Stimulated activated CD8-positive, alpha-beta memory T cell treated with anti-CD3 and anti-CD28 coated beads, Interleukin-2, amount 100 ng/mL, for 1 hour (primary cell): ENCODE results near the gene SASH1.

Source experiments
- DNase-seq, 2 donors: peaks; one replicate each; pipeline ENCODE4 v3.0.0-alpha.2; 2020; ENCODE audit warnings: low read depth in 2 of 2

SASH1 gene

DNA sequence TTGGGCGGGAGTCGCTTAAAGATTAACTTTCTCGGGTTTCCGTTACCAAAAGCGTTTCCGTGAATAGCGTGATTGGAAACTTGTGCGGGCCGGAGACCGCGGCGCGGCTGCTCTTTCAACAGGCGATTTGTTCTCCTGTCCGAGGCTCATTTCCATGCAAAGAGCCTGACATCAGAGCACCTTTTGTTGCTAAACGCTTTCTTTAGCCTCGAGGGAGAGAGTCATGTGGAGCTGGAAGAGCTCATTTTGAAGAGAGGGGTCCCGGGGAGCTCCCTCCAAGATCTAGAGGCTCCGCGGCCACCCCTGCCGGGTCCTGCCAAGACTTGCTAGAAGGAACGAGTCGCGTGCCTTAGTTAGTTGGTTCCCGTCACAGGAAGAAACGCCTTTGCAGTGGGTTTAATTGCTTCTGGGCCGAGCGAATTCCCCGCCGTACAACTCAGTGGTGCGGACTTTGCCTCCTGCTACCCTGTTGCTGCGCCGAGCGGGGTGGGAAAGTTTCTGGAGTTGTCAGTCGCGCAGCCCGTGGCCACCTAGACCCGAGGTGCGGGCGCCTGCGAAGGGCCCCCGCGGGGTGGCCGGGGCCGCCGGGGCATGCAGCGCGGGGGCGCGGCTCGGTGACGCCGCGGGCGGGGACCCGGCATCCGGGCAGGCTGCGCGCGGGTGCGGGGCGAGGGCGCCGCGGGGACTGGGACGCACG, at the start of gene SASH1:
Gene SASH1 (plus strand): TSS at position 489 of the 697 bp plus-strand sequence. CDS start 230 bp downstream, outside the sequence.
- no peak for DNase-seq

DNA sequence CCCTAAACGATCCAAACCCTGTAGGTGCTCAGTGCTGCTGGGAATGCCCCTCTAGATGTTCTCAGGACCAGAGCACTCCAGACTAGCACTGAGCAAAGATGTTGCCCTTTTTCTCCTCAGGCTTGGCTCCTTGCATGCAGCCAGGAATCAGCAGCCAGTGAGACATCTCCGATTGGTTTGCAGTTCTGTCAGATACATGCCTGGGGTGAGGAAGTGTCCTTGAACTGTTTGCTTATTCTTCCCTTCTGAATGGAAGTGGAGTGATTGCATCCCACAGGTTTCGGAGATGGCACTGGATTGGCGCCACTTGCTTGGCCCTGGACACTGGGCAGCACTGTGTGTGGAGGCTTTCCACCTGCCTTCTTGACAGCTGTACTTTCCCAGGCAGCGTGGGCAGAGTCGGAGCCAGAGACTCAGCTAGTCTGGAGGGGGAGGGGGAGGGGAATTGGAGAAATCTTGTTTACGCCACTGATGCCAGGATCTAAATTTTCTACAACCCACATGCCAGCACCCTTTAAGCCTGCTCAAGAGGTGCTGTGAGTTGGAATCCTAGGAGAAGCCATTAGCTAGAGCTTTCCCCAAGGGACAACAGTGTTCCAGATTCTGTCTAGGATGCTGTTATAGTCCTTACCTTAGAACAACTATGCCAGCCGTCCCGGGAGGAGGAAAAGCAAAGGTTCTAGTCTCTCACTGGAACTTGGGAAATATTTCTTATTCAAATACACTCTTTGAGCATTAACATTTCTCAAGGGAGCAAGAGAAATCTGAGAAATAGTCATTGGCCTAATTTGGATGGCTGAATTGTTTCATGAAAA, 49.2 kb upstream of the SASH1 start:
- no peak for DNase-seq

DNA sequence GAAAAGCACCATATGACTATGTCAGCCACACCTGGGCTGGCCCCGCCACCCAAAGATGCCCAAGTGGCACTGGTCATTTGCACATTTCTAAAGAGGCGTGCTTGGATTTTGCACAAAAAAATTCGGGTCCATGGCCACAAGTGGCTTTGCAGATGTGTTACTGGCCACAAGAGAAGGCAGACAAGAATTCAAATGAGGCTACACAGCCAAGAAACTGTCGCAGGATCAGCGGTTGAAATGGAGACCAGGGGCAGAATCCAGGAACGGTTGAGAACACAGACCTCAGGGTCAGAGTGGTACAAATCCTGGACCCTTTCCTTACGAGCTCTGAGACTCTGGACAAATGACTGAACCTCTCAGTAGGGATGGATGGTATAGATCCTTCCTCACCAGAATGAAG, 48.6 kb upstream of the SASH1 start:
- DNase-seq = no peak

DNA sequence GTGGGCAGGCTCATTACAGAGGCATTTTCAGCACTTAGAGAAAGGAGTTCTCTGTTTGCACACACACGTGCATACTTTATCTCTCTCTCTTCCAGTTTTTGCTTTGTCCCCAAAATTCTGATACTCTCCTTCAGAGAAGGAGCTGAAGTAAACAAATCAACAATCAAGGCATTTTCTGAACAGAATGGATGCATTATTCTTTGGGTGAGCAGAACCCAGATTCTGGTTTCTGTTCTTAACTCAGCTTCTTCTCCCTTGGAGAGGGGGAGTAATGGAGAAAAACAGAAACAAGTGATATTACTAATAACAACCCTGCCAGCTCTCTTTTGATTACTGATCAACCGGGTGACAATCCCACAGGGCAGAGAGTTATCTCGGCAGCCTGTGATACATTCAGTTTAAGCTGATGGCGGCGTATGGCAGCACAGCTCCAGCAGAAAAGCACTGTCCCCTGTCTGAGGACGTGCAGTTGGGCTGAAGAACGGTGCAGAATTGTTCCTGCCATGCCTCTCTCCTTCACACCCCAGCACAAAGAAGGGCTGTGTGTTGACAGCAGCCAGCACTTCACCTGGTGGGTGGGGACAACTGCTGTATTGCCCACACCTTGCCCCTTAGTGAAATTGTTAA, 47.3 kb upstream of the SASH1 start:
- no peak for DNase-seq

DNA sequence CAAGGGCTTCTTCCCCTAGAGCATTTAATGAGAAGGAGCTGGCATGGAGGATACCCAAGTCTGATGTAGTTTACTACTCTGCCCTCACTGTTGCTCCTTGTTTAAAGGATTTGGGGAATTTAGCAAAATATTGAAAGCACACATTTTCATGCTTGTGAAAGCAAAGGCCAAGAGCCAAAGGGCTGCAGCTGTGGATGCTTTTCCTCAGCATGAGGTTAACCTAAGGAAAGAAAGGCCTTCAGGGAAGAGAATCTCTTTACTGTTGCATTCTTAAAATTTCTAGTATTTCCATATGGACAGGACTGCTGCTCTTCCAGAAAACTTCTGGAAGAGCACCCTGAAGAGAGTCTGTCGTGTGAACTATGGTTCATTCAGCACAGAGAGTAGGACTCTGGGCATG, 45.9 kb upstream of the SASH1 start:
- DNase-seq = no peak

DNA sequence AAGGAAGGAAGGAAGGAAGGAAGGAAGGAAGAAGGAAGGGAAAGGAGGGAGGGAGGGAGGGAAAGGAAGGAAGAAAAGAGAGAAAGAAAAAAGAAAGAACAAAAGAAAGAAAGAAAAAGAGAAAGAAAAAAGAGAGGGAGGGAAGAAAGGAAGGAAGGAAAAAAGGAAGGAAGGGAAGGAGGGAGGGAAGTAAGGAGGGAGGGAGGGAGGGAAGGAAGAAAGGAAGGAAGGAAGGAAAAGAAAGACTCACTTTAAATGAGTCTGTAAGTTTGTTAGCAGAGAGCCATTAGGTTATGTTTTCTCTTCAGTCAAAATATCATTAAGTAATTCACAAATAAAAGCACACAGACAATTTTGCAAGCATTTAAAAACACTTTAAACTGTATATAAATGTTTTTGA, 44.0 kb upstream of the SASH1 start:
- DNase-seq = no peak

DNA sequence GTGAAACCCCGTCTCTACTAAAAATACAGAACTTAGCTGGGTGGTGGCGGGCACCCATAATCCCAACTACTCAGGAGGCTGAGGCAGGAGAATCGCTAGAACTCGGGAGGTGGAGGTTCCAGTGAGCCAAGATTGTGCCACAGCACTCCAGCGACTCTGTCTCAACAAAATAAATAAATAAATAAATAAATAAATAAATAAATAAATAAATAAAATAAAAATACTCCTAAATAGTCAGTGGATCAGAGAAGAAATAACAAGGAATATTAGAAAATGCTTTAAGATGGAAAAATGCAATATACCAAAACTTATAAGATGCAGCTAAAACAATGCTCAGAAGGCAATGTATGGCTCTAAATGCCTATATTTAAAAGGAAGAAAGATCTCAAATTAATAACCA, 39.0 kb upstream of the SASH1 start:
- no peak for DNase-seq

DNA sequence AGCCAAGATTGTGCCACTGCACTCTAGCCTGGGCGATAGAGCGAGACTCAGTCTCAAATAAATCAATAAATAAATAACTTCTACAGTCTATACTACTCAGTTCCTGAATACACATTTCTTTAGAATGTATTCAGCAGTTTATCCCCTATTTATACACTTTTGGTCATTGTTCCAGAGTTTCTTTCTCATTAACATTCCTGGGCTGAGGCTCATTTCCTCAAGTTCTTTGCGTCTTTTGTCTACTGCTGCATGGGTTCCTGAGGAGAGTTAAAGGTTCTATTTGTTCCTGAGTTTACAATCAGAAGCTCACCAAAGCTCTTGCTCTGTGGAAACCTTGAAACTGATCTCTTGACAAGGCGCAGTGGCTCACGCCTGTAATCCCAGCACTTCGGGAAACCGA, 37.7 kb upstream of the SASH1 start:
- DNase-seq = no peak

DNA sequence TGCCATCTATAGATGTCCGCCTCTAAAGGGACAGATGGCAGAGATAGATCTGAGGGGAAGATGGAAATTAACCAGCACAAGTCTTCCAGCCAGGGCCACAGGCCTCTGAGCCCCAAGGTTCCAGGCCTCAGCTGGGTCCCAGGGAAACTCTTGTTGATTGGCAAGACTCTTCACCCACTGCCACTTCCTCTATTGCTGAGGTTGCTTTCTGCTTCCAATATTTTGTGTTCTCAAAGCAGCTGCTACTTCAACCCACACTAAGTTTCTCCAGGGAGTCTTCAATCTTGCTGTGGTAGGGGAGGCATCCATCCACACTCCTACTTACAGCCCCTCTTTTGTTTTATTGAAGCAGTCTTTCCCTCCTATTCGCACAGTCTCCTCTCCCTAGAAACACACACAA, 36.4 kb upstream of the SASH1 start:
- DNase-seq = no peak

DNA sequence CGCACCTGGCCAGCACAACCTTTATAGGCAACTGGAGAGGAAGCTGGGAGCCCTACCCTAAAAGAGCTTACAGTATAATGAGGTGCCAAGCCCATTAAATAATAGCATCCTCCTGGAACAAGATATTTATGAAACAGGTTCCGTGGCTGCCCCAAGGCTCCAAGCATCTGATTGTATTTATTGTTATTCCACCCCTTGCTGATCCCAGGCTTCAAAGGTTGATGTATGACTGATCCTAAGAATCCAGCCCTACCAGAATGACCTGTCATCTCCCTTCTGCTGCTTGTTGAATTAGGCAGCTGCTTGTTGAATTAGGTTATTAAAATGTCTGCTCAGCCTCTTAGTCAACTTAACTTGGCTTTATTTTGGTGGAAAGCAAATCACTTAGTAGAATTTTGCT, 35.2 kb upstream of the SASH1 start:
- no peak for DNase-seq

DNA sequence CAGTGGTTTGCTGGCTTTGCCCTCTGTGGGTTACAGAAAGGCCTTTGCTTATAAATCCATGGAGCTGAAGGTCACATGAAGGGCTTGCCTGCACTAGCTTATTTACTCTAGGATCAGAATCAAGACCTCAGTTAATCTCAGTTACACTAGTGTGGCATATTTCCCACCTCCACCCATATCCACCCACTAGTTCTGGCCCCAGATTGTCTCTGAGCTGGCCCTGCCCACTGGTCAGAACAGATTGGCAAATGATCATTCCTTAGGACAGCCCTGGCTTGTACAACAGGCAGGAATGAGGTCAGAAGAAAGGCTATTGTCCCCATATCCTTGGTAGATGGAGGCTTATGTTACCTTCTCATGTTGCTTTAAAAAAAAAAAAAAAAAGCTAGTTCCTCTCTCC, 33.3 kb upstream of the SASH1 start:
- no peak for DNase-seq

DNA sequence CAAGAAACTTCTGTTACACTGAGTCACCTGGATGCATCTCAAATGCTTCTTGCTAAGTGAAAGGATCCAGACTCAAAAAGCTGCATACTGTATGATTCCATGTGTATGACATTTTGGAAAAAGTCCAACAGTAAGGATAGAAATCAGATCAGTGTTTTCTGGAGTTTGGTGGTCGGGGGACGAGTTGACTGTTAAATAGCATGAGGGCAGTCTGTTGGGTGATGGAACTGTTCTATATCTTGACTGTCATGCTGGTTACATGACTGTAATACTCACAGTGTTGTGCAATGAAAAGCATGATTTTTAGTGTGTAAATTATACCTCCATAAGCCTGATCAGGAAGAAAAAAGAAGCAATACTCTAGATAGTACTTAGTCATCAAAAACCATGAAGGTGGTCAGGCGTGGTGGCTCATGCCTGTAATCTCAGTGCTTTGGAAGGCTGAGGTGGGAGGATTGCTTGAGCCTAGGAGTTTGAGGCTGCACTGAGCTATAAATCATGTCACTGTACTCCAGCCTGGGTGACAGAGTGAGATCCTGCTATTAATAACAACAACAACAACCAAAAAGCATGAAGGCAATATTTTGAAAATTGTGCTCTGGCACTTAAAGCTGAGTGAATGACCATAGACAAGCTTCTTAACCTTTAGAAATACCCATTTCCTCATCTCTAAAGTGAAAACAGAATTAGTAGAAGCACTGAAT, 30.5 kb upstream of the SASH1 start:
- DNase-seq = no peak

DNA sequence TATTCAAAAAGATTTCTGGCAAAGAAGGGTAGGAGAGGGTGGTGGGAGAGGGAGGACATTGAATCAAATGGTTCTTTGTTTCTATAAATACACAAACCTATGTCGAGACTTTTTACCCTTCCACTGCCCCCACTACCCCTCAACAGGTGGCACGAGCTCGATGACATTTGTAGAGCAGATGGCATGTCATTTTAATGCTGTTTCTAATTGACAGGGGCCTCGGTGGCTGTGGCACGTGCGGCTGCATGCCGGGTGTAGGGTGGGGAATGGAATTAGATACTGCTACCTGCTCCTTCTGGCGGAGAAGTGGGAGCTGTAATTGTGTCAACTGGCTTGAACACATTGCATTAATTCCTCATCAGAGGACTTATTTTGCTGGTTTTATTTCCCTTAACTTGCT, 29.1 kb upstream of the SASH1 start:
- DNase-seq = no peak

DNA sequence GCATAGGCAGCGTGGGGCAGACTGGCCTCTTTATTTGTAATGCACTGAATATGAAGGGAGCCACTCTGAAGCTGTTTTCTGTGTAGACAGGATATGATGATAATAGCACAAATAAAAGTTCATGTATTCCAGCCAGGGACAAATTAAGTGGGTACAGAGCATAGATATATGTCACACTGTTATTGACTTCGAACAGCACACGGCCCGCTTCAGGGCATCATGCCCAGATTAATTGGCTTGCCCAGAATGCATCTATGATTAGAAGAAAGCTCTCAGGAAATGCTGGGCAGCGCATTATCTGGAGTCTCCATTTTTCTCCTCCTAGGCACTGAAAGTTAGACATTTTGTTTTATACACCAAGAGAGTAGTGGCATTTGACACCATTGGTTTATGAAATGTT, 26.3 kb upstream of the SASH1 start:
- no peak for DNase-seq

DNA sequence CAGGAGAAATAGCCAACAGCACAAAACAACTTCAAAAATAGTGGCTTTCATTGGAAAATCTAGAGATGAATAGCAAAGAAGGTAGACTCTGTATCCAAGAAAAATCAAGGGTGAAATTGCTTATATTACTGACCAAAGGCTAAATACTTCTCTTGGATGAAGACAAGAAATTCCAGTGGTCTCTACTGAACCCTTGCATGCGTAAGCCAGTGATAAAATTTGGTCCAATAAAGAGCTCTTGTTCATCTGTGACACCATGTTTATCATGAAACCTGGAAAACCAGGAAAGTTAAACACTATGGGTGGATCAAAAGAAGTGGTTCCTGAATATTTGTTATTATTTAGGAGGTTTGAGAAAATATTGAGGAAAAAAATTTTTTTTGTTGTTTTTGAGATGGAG, 25.6 kb upstream of the SASH1 start:
- DNase-seq = no peak

DNA sequence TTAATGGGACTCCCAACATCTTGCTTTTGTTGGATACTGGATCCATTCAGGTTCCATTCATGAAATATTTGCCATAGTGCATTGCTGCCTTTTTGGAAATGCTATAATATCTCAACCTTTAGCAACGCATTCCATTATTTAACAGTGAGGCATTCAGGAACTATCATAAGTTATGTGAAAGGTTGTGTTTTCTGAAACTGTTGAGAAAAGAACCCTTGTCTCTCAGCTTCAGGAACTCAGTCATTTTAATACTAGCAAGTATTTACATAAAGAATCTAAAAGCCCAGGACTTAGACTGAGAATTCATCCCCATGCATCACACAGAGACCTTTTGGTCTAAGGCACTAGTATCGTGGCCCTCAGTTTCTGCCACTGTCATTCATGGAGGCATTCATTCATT, 24.9 kb upstream of the SASH1 start:
- DNase-seq = no peak

DNA sequence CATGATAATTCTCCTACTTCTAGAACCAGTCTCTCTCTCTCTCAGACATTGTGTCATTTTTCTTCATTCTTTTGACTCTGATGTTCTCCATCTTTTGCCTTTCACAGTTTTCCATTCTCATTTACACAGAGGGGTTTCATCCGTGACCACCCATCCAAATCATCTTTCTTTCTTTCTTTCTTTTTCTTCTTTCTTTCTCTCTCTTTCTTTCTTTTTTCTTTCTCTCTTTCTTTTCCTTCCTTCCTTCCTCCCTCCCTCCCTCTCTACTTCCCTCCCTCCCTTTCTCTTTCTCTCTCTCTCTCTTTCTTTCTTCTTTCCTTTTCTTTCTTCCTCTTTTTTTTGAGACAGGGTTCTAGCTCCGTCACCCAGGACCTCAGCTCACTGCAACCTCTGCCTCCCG, 19.9 kb upstream of the SASH1 start:
- DNase-seq = no peak

DNA sequence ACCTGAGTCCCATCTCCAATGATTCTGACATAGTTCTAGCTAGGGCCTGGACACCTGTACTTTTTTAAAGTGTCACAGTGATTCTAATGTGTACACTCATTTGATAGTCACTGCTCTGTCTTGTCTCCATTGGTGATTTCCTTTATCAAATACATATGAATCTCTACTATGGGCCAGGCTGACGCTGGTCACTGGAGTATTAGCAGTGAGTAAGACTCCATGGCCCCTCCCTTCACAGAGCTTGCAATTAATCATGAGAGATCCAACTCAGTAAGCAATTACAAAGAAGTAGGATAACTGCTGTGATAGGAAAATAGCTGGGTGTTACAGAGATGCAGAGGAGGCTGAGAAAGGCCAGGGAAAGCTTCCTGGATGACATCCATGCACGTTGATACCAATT, 19.3 kb upstream of the SASH1 start:
- no peak for DNase-seq

DNA sequence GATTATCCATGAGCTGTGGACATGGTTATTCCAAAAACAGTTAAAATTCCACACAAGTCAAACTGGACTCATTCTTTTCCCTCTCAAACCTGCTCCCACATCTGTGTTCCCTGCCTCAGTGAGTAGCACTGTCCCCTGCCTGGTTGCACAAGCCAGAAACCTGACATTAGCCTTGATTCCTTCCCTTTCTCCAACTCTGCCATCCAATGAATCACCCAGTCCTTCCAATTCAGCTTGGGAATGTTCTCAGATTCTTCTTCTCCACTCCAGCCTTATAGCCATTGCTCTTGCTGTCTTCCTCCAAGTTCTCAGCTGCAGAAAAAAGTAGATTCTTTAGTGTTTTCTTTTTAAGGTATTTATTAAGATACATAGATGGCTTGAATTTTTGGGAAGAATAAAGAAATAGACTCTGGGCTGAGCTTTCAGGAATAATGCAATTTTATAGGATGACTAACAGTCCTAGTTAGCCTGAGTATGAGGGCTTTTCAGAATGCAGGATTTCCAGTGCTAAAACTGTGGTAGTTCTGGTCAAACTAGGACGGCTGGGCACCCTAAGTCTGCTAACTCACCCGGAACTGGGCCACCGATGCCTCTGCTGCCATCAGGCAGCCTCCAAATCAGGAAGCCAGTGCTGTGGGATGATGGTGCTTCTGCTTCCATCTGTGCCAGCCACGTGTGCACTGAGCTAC, 18.2 kb upstream of the SASH1 start:
- no peak for DNase-seq

DNA sequence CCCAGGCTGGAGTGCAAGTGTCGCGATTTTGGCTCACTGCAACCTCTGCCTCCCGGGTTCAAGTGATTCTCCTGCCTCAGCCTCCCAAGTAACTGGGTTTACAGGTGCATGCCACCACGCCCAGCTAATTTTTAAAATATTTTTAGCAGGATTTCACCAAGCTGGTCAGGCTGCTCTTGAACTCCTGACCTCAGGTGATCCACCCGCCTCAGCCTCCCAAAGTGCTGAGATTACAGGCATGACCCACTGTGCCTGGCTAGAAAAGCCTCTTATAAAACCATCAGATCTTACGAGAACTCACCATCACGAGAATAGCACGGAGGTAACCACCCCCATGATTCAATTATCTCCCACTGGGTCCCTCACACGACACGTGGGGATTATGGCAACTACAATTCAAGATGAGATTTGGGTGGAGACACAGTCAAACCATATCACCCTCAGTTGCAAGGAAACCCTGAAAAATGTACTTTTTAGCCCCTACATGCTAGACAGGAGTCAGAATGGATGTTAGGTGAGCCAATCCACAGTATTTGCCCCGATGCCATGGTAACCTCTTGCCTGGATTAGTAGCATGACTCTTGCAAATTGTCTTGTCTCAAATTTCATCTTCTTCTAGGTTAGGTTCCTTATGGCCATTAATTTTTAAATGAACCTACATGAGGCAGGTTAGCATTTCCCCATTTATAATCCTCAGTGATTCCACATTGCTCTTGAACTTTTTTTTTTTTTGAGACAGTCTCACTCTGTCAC, 17.1 kb upstream of the SASH1 start:
- DNase-seq = no peak
